ENCODE measurements around the gene ZBTB34.

DNA sequence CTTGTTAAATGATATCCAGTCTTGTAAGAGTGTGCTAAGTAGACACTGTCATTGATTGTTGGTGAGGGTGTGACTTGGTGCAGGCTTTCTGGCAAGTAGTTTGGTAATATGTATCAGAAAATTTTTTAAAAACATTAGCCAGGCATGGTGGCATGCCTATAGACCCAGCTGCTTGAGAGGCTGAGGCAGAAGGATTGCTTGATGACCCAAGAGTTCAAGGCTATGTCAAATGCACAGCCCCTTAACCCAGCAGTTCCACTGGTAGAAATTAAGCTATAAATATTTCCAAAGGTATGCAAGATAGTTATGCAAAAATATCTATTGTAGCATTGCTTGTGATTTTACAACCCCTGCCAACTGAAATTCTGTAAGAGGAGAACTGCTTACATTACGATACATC, 31.4 kb upstream of the ZBTB34 start:
- TF ChIP-seq CTCF (IDR thresholded peaks at IDR 0.05) (no peak), EP300 (IDR thresholded peaks at IDR 0.05) (no peak)
